Lower leg skin (tissue), 4 donors: ENCODE results near the gene NAPA. TPM values are rescaled to one million over a fixed set of nuclear protein-coding genes. Genes with fewer than 3 reads are reported as not detected.

Source experiments
- DNase-seq, 2 donors: peaks; one replicate each; pipeline ENCODE4 v3.0.0-alpha.2; 2019; ENCODE audit warnings: low spot score in 2 of 2
- H3K4me3 ChIP-seq: fragments of 200-600 bp; sonication (generic); 2 replicates; pipeline ENCODE4 v1.5.1; 2017; ENCODE audit warnings: mild to moderate bottlenecking, low read depth; ENCODE audit not compliant: poor library complexity, severe bottlenecking
- CTCF ChIP-seq, 3 donors: fragments of 450-650 bp; IDR thresholded peaks; one replicate each; pipeline ENCODE4 v1.5.1; 2016; ENCODE audit warnings: antibody characterized with exemption in 3 of 3, mild to moderate bottlenecking in 3 of 3, moderate library complexity in 2 of 3
- POLR2A ChIP-seq, 2 donors: fragments of 450-650 bp; IDR thresholded peaks; one replicate each; pipeline ENCODE4 v1.6.1; 2016 to 2017; ENCODE audit warnings: antibody characterized with exemption in 2 of 2, mild to moderate bottlenecking in 1 of 2, moderate library complexity in 1 of 2
- WGBS, 2 donors: methylation state at CpG; one replicate each; pipeline ENCODE4 v1.1.5; 2018; 5-methylcytosine and 5-hydroxymethylcytosine counted together
- intact Hi-C: fragments of 100-400 bp; cut with DNase I; formaldehyde crosslinking; loops from one replicate; pipeline ENCODE4 v1.15.0; 2023; ENCODE audit warnings: low total_unique reads
- total RNA-seq, 4 donors: library from RNA; depleted of rRNA; stranded (reverse); fragments of >200 nt; gene quantifications; one replicate each; pipeline ENCODE4 v1.1.0, GENCODE V29; 2016

NAPA gene
- total RNA-seq, 4 donors from 2014 or later = 182 to 344 (median 221) TPM

GRCh38 chr19:47499863-47500830 is 14.7 kb downstream of the NAPA start:
- 68 to 78% methylated on average over 27 to 30 of the region's 32 CpGs for WGBS, 2 donors
- intact Hi-C loops = no loop called here
- DNase-seq = no peak
- TF ChIP-seq CTCF (IDR thresholded peaks at IDR 0.05) = no peak
- no peak overlapping the region for H3K4me3 ChIP-seq

GRCh38 chr19:47499371-47499770 is 15.5 kb downstream of the NAPA start:
- intact Hi-C loops = no loop called here
- WGBS, 2 donors = 84 to 88% methylated on average over 7 of the region's 7 CpGs

GRCh38 chr19:47498561-47498960 is 16.3 kb downstream of the NAPA start:
- intact Hi-C loops = no loop called here
- TF ChIP-seq POLR2A (IDR thresholded peaks at IDR 0.05) (no peak), CTCF (IDR thresholded peaks at IDR 0.05) (no peak)
- H3K4me3 ChIP-seq = no peak overlapping the region
- DNase-seq = no peak
- WGBS, 2 donors = 92 to 93% methylated on average over 5 of the region's 5 CpGs

More at GRCh38 chr19:47499371-47499770, 15.5 kb downstream of the NAPA start:
- TF ChIP-seq POLR2A (IDR thresholded peaks at IDR 0.05) (no peak), CTCF (IDR thresholded peaks at IDR 0.05) (no peak)
- H3K4me3 ChIP-seq = no peak overlapping the region
- no peak for DNase-seq

GRCh38 chr19:47497821-47498520 is 16.9 kb downstream of the NAPA start:
- WGBS, 2 donors = 77 to 81% methylated on average over 7 to 13 of the region's 14 CpGs
- intact Hi-C loops = no loop called here
- no peak overlapping the region for H3K4me3 ChIP-seq
- DNase-seq = no peak
- no peak for TF ChIP-seq CTCF (IDR thresholded peaks at IDR 0.05)
- TF ChIP-seq POLR2A (IDR thresholded peaks at IDR 0.05) = no peak

GRCh38 chr19:47497050-47497766 is 17.7 kb downstream of the NAPA start:
- DNase-seq = no peak
- no peak overlapping the region for H3K4me3 ChIP-seq
- TF ChIP-seq CTCF (IDR thresholded peaks at IDR 0.05) (no peak), POLR2A (IDR thresholded peaks at IDR 0.05) (no peak)
- WGBS, 2 donors = 53 to 56% methylated on average over 17 to 19 of the region's 23 CpGs
- intact Hi-C loops = no loop called here
